Measurements from ENCODE around the gene LRCH4.

Gene LRCH4

GRCh38 chr7:100613412-100614175 is 27.7 kb upstream of the LRCH4 start:
- no peak for TF ChIP-seq CTCF (IDR thresholded peaks at IDR 0.05; ENCODE audit: insufficient read depth, low read depth, low read length, missing control alignments)
- no peak overlapping the region for H3K4me3 ChIP-seq (ENCODE audit: low read depth, low read length)
- no peak for DNase-seq (ENCODE audit: low read depth)

- DNase-seq (ENCODE audit: low read depth), result no peak
- TF ChIP-seq CTCF (IDR thresholded peaks at IDR 0.05; ENCODE audit: insufficient read depth, low read depth, low read length, missing control alignments), result no peak
- peak overlapping the region; percentile 75 for H3K4me3 ChIP-seq (ENCODE audit: low read depth, low read length)
Measured at GRCh38 chr7:100612730-100613390, 26.9 kb upstream of the LRCH4 start.

- TF ChIP-seq CTCF (IDR thresholded peaks at IDR 0.05; ENCODE audit: insufficient read depth, low read depth, low read length, missing control alignments), result no peak
- H3K4me3 ChIP-seq (ENCODE audit: low read depth, low read length), result peak within 1 kb of the TSS; percentile 75
- DNase-seq (ENCODE audit: low read depth), result peak; percentile 99
Measured at GRCh38 chr7:100611983-100612729, 26.2 kb upstream of the LRCH4 start, which contains the start of gene MOSPD3. MOSPD3 (plus strand) TSS chr7:100612540; CDS start chr7:100612792, 252 bp downstream.

- DNase-seq (ENCODE audit: low read depth), result no peak
- no peak overlapping the region for H3K4me3 ChIP-seq (ENCODE audit: low read depth, low read length)
- TF ChIP-seq CTCF (IDR thresholded peaks at IDR 0.05; ENCODE audit: insufficient read depth, low read depth, low read length, missing control alignments), result no peak
Measured at GRCh38 chr7:100609958-100610357, 24.0 kb upstream of the LRCH4 start.

- no peak for DNase-seq (ENCODE audit: low read depth)
- no peak for TF ChIP-seq CTCF (IDR thresholded peaks at IDR 0.05; ENCODE audit: insufficient read depth, low read depth, low read length, missing control alignments)
- H3K4me3 ChIP-seq (ENCODE audit: low read depth, low read length), result no peak overlapping the region
Measured at GRCh38 chr7:100607111-100607510, 21.2 kb upstream of the LRCH4 start.

GRCh38 chr7:100606313-100606712 is 20.4 kb upstream of the LRCH4 start:
- no peak for TF ChIP-seq CTCF (IDR thresholded peaks at IDR 0.05; ENCODE audit: insufficient read depth, low read depth, low read length, missing control alignments)
- DNase-seq (ENCODE audit: low read depth), result no peak
- H3K4me3 ChIP-seq (ENCODE audit: low read depth, low read length), result no peak overlapping the region

Measured in GM12865 (cell line).